GM12878 (cell line): Measurements from ENCODE around the gene MYBPHL.

Experiments
- FOXM1 ChIP-seq: IDR thresholded peaks from 2 replicates; pipeline ENCODE4 v1.6.1; 2012; ENCODE audit warnings: low read depth, mild to moderate bottlenecking, inconsistent platforms, low read length, moderate library complexity
- PAX8 ChIP-seq: fragments of 450-650 bp; IDR thresholded peaks from 2 replicates; pipeline ENCODE4 v1.6.1; 2017; ENCODE audit warnings: mild to moderate bottlenecking, moderate library complexity
- SIN3A ChIP-seq: IDR thresholded peaks from 2 replicates; pipeline ENCODE4 v1.6.1; 2012; ENCODE audit warnings: low read depth, low read length, improper control_type of control experiment
- SUZ12 ChIP-seq: fragments of 200-600 bp; sonication (generic); IDR thresholded peaks from one replicate; pipeline ENCODE4 v1.6.1; 2018; ENCODE audit warnings: antibody characterized with exemption, mild to moderate bottlenecking; ENCODE audit not compliant: unreplicated experiment
- TAF1 ChIP-seq: IDR thresholded peaks from 2 replicates; pipeline ENCODE4 v1.6.1; 2011; ENCODE audit warnings: mild to moderate bottlenecking, low read depth, low read length, borderline replicate concordance

GRCh38 chr1:109292364-109292763 lies 14.4 kb downstream of the MYBPHL start:
- TF ChIP-seq PAX8 (no peak), SUZ12 (no peak), SIN3A (no peak), TAF1 (no peak), FOXM1 (no peak)
